H1 (cell line): ENCODE results near the gene RASGRP3. TPM values are rescaled to one million over a fixed set of nuclear protein-coding genes. Genes with fewer than 3 reads are reported as not detected.

Source experiments
- CTCF ChIA-PET: fragments of 300-600 bp; sonication (Branson Sonifier 250); formaldehyde crosslinking; loops from one replicate; lab custom pipeline; 2021; ENCODE audit not compliant: partially characterized antibody; lab: Charles Lee
- POLR2A ChIA-PET: fragments of 300-600 bp; sonication (Branson Sonifier 250); formaldehyde crosslinking; loops from one replicate; lab custom pipeline; 2021; ENCODE audit warnings: inconsistent platforms; ENCODE audit not compliant: partially characterized antibody; lab: Charles Lee
- DNase-seq, 2 experiments: peaks; one replicate each; pipeline versions ENCODE4 v3.0.0 to v3.0.0-alpha.2; 2010 to 2022; ENCODE audit warnings: low spot score in 2 of 2, low read depth in 1 of 2, mixed read lengths in 1 of 2
- FAIRE-seq: peaks from 2 replicates; lab custom pipeline; 2011; peaks lifted over from hg19 to GRCh38; lab: Jason Lieb, UNC
- H2AFZ ChIP-seq: 2 replicates; pipeline ENCODE4 v1.8.1; 2012; ENCODE audit warnings: low read length, inconsistent platforms
- H2AK5ac ChIP-seq: 2 replicates; pipeline ENCODE4 v1.6.1; 2013; ENCODE audit warnings: low read depth, low read length
- H2BK120ac ChIP-seq: replicated peaks from 2 replicates; pipeline ENCODE3; 2013; ENCODE audit warnings: low read depth, low read length, inconsistent platforms
- H2BK12ac ChIP-seq: 2 replicates; pipeline ENCODE4 v1.6.1; 2013; ENCODE audit warnings: low read depth, low read length
- H2BK15ac ChIP-seq: 2 replicates; pipeline ENCODE4 v1.6.1; 2013; ENCODE audit warnings: low read length
- H2BK20ac ChIP-seq: 2 replicates; pipeline ENCODE4 v1.6.1; 2013; ENCODE audit warnings: low read length
- H2BK5ac ChIP-seq: 2 replicates; pipeline ENCODE4 v1.6.1; 2013; ENCODE audit warnings: low read depth, low read length
- H3K14ac ChIP-seq: 2 replicates; pipeline ENCODE4 v1.6.1; 2013; ENCODE audit warnings: inconsistent platforms; ENCODE audit not compliant: insufficient read length
- H3K18ac ChIP-seq: 2 replicates; pipeline ENCODE4 v1.6.1; 2013; ENCODE audit warnings: low read length; ENCODE audit errors: extremely low read depth
- H3K23ac ChIP-seq: 2 replicates; pipeline ENCODE4 v1.6.1; 2013; ENCODE audit warnings: inconsistent platforms; ENCODE audit not compliant: insufficient read length
- H3K23me2 ChIP-seq: 2 replicates; pipeline ENCODE4 v1.6.1; 2013; ENCODE audit warnings: low read depth, low read length
- H3K27ac ChIP-seq: 2 replicates; pipeline ENCODE4 v1.6.1; 2011; ENCODE audit warnings: low read depth, low read length, inconsistent platforms
- H3K27me3 ChIP-seq, 4 experiments: replicated peaks in 1 of 4; 1 replicate in 1 of 4; 2 replicates in 3 of 4; pipeline versions ENCODE4 v1.6.1 to v1.8.1; 2011 to 2013; ENCODE audit warnings: low read length in 3 of 4, mild to moderate bottlenecking in 3 of 4, inconsistent platforms in 2 of 4, mixed read lengths in 2 of 4, moderate library complexity in 1 of 4; ENCODE audit not compliant: control insufficient read depth in 3 of 4, insufficient read depth in 3 of 4; ENCODE audit errors: extremely low read depth in 1 of 4
- H3K36me3 ChIP-seq, 4 experiments: 2 replicates each; pipeline versions ENCODE4 v1.6.1 to v1.8.1; 2011 to 2013; ENCODE audit warnings: mild to moderate bottlenecking in 4 of 4, low read length in 3 of 4, moderate library complexity in 2 of 4, control low read depth in 1 of 4, inconsistent platforms in 1 of 4; ENCODE audit not compliant: insufficient read depth in 4 of 4, control insufficient read depth in 2 of 4
- H3K4ac ChIP-seq: replicated peaks from 2 replicates; pipeline ENCODE3; 2013; ENCODE audit warnings: low read length, low read depth, mixed read lengths, inconsistent platforms; ENCODE audit not compliant: insufficient read length
- H3K4me1 ChIP-seq, 4 experiments: replicated peaks in 1 of 4; 1 replicate in 1 of 4; 2 replicates in 3 of 4; pipeline versions ENCODE4 v1.6.1 to v1.8.1; 2011 to 2013; ENCODE audit warnings: low read length in 3 of 4, inconsistent platforms in 2 of 4, mixed read lengths in 1 of 4; ENCODE audit not compliant: insufficient read depth in 4 of 4, control insufficient read depth in 3 of 4
- H3K4me2 ChIP-seq, 2 experiments: 2 replicates each; pipeline versions ENCODE4 v1.6.1 to v1.8.1; 2011 to 2013; ENCODE audit warnings: low read depth in 2 of 2, low read length in 2 of 2, control low read depth in 1 of 2, inconsistent platforms in 1 of 2, mild to moderate bottlenecking in 1 of 2; ENCODE audit not compliant: insufficient read depth in 1 of 2
- H3K4me3 ChIP-seq, 4 experiments: fragments of 200-600, 300-600 bp in 1 of 4; sonication (generic), shearing (Covaris generic), sonication (Bioruptor Twin) in 1 of 4; 2 replicates each; pipeline versions ENCODE4 v1.5.1 to v1.8.1; 2011 to 2016; ENCODE audit warnings: low read length in 4 of 4, low read depth in 3 of 4, control low read depth in 2 of 4, inconsistent platforms in 2 of 4, mild to moderate bottlenecking in 2 of 4, mixed read lengths in 1 of 4, moderate library complexity in 1 of 4; ENCODE audit not compliant: insufficient read depth in 2 of 4; ENCODE audit errors: extremely low read depth in 1 of 4
- H3K56ac ChIP-seq: replicated peaks from 2 replicates; pipeline ENCODE3; 2013; ENCODE audit warnings: low read depth, mild to moderate bottlenecking, mixed read lengths, low read length, inconsistent platforms; ENCODE audit not compliant: insufficient read length
- H3K79me1 ChIP-seq: 2 replicates; pipeline ENCODE4 v1.6.1; 2013; ENCODE audit warnings: low read depth, low read length, control low read depth
- H3K79me2 ChIP-seq, 2 experiments: 2 replicates each; pipeline versions ENCODE4 v1.6.1 to v1.8.1; 2012 to 2013; ENCODE audit warnings: low read length in 2 of 2, mild to moderate bottlenecking in 2 of 2, inconsistent platforms in 1 of 2; ENCODE audit not compliant: insufficient read depth in 2 of 2, control insufficient read depth in 1 of 2
- H3K9ac ChIP-seq, 4 experiments: replicated peaks in 1 of 4; 1 replicate in 1 of 4; 2 replicates in 3 of 4; pipeline versions ENCODE4 v1.6.1 to v1.8.1; 2011 to 2013; ENCODE audit warnings: low read depth in 3 of 4, low read length in 3 of 4, control low read depth in 2 of 4, mild to moderate bottlenecking in 2 of 4, moderate library complexity in 2 of 4, inconsistent platforms in 1 of 4; ENCODE audit errors: extremely low read depth in 1 of 4
- H3K9me3 ChIP-seq, 2 experiments: 2 replicates each; pipeline versions ENCODE4 v1.6.1 to v1.8.1; 2012 to 2013; ENCODE audit warnings: mild to moderate bottlenecking in 2 of 2, moderate library complexity in 2 of 2, control low read depth in 1 of 2, inconsistent platforms in 1 of 2, low read depth in 1 of 2, low read length in 1 of 2, mixed read lengths in 1 of 2; ENCODE audit not compliant: insufficient read depth in 2 of 2
- H4K20me1 ChIP-seq, 2 experiments: replicated peaks in 1 of 2; 2 replicates each; pipeline versions ENCODE3 to v1.8.1; 2011 to 2013; ENCODE audit warnings: inconsistent platforms in 2 of 2, low read length in 2 of 2, mild to moderate bottlenecking in 1 of 2; ENCODE audit not compliant: insufficient read depth in 2 of 2, control insufficient read depth in 1 of 2
- H4K5ac ChIP-seq: 2 replicates; pipeline ENCODE4 v1.6.1; 2013; ENCODE audit warnings: low read length, low read depth, mixed read lengths, inconsistent platforms; ENCODE audit not compliant: insufficient read length
- H4K8ac ChIP-seq: 2 replicates; pipeline ENCODE4 v1.8.0; 2013; ENCODE audit warnings: mild to moderate bottlenecking, moderate library complexity, low read length, inconsistent platforms; ENCODE audit not compliant: insufficient read depth; ENCODE audit errors: extremely low read depth
- H4K91ac ChIP-seq: replicated peaks from 2 replicates; pipeline ENCODE3; 2013; ENCODE audit warnings: low read length, mixed read lengths, inconsistent platforms; ENCODE audit not compliant: insufficient read length
- BACH1 ChIP-seq: IDR thresholded peaks from 2 replicates; pipeline ENCODE4 v1.6.1; 2012; ENCODE audit warnings: low read length, improper control_type of control experiment
- GABPA ChIP-seq: IDR thresholded peaks from 2 replicates; pipeline ENCODE4 v1.6.1; 2011; ENCODE audit warnings: mild to moderate bottlenecking, low read length, moderate library complexity, borderline replicate concordance; ENCODE audit not compliant: insufficient read depth
- JUN ChIP-seq: IDR thresholded peaks from 2 replicates; pipeline ENCODE4 v1.6.1; 2011; ENCODE audit warnings: low read depth, mild to moderate bottlenecking, improper control_type of control experiment, low read length
- MAFK ChIP-seq: IDR thresholded peaks from 2 replicates; pipeline ENCODE4 v1.6.1; 2012; ENCODE audit warnings: low read depth, mild to moderate bottlenecking, improper control_type of control experiment, low read length
- SIRT6 ChIP-seq: IDR thresholded peaks from one replicate; pipeline ENCODE4 v1.7.1; 2012; ENCODE audit warnings: low read length, inconsistent platforms
- TCF12 ChIP-seq: IDR thresholded peaks from 2 replicates; pipeline ENCODE4 v1.6.1; 2011; ENCODE audit warnings: low read depth, mild to moderate bottlenecking, low read length
- polyA plus RNA-seq, 7 experiments: library from polyadenylated mRNA; depleted of rRNA in 3 of 7; stranded (reverse) in 5 of 7; unstranded in 2 of 7; fragments of >200 nt in 5 of 7; fragments of 200-250 nt in 2 of 7; gene quantifications; 1 replicate in 5 of 7; 2 replicates in 1 of 7; 4 replicates in 1 of 7; pipeline versions ENCODE4 v1.2.1 to v1.2.3, GENCODE V29; 2011 to 2013; ENCODE audit warnings: missing spikeins in 2 of 7, mixed read lengths in 2 of 7
- total RNA-seq: library from RNA; stranded (reverse); fragmentation: NEBNext Ultra II Directional; extraction: Animal tissue kit (Norgen Biotek cat#: 25700); gene quantifications from 2 replicates; pipeline ENCODE4 v1.2.1, GENCODE V29; 2021
- TF ChIP-seq, protein P1 (sequence below): IDR thresholded peaks from 2 replicates; pipeline ENCODE4 v1.6.1; 2011; ENCODE audit warnings: low read length, improper control_type of control experiment

The RASGRP3 gene
- total and polyA plus RNA-seq, 2 of the 8 experiments (the other 6 are each of a cell fraction or from before 2014, with no cell fraction given), result 0.06 TPM; not detected in 1

DNA sequence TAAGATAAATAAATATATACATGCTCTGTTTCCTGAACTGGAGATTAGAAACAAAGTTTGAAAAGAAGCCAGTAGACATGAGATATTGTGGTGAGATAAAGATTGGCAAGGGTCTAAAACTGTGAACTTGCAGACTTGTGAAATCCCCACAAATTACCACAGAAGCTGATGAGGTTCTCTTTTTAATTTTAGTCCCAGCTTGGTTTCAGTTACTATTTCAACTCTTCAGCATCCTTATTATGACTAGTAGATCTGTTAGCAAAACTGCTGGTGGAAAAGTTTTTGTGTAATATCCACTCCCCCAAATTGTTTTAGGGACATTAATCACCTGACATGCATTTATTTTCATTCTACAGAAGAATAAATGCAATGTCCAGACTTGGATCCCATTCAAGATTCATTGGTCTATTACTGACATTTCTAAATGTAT is 20.8 kb downstream of the RASGRP3 start:
- Histone ChIP-seq H2AFZ (no peak overlapping the region), H2AK5ac (no peak overlapping the region), H2BK120ac (no peak overlapping the region), H4K91ac (no peak overlapping the region), H2BK15ac (no peak overlapping the region), H2BK12ac (no peak overlapping the region), H3K9ac (no peak overlapping the region), H3K27ac (no peak overlapping the region), H2BK5ac (no peak overlapping the region), H4K8ac (no peak overlapping the region), H3K56ac (no peak overlapping the region), H3K4me1 (no peaks in the 10 kb centered on the region), H3K36me3 (no peaks in the 10 kb centered on the region), H3K18ac (no peak overlapping the region), H3K23me2 (peaks cover 2% of the 10 kb centered on the region; the same call in 1 of the 2 replicates), H3K9me3 (no peaks in the 10 kb centered on the region), H3K4ac (no peak overlapping the region), H3K79me2 (no peaks in the 10 kb centered on the region), H3K23ac (no peak overlapping the region), H3K4me3 (no peak overlapping the region), H4K20me1 (no peaks in the 10 kb centered on the region), H3K4me2 (no peak overlapping the region), H3K14ac (no peak overlapping the region), H3K27me3 (no peaks in the 10 kb centered on the region), H2BK20ac (no peak overlapping the region), H4K5ac (no peak overlapping the region), H3K79me1 (no peaks in the 10 kb centered on the region)
- TF ChIP-seq BACH1, result no peak
- TF ChIP-seq TCF12, result no peak
- TF ChIP-seq GABPA, result no peak
- TF ChIP-seq SIRT6, result no peak
- no peak for TF ChIP-seq JUN
- TF ChIP-seq, protein P1, sequence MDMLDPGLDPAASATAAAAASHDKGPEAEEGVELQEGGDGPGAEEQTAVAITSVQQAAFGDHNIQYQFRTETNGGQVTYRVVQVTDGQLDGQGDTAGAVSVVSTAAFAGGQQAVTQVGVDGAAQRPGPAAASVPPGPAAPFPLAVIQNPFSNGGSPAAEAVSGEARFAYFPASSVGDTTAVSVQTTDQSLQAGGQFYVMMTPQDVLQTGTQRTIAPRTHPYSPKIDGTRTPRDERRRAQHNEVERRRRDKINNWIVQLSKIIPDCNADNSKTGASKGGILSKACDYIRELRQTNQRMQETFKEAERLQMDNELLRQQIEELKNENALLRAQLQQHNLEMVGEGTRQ, result no peak
- no peak for TF ChIP-seq MAFK
- CTCF ChIA-PET, result no interaction called here
- DNase-seq (no peak), FAIRE-seq (no peak)
- POLR2A ChIA-PET, result no interaction called here
